Measurements from ENCODE around the gene OLA1.
"Not testable (repeated sequence)": the region's sequence is repeated elsewhere in the genome, so short reads cannot be mapped to it uniquely, and the experiment has no call there.

Gene OLA1

GRCh38 chr2:174248187-174248997 lies at the start of gene OLA1:
Gene OLA1 (minus strand): TSS chr2:174248532. CDS start chr2:174246815, 1,717 bp downstream.
- TF ChIP-seq CTCF (conservative IDR thresholded peaks at IDR 0.05): no peak
- H3K27ac ChIP-seq: peak within 1 kb of the TSS; percentile 90

- H3K27ac ChIP-seq: no peak overlapping the region
- TF ChIP-seq CTCF (conservative IDR thresholded peaks at IDR 0.05): no peak
These were observed 44.6 kb upstream of the OLA1 start for GRCh38 chr2:174292908-174293307.

GRCh38 chr2:174286172-174286571 lies 37.8 kb upstream of the OLA1 start:
- TF ChIP-seq CTCF (conservative IDR thresholded peaks at IDR 0.05): no peak
- H3K27ac ChIP-seq: no peak overlapping the region

GRCh38 chr2:174282441-174282840 lies 34.1 kb upstream of the OLA1 start:
- H3K27ac ChIP-seq: no peak overlapping the region
- no peak for TF ChIP-seq CTCF (conservative IDR thresholded peaks at IDR 0.05)

GRCh38 chr2:174281736-174282135 lies 33.4 kb upstream of the OLA1 start:
- no peak for TF ChIP-seq CTCF (conservative IDR thresholded peaks at IDR 0.05)
- no peak overlapping the region for H3K27ac ChIP-seq

- no peak overlapping the region for H3K27ac ChIP-seq
- TF ChIP-seq CTCF (conservative IDR thresholded peaks at IDR 0.05): no peak
These were observed 32.3 kb upstream of the OLA1 start for GRCh38 chr2:174280596-174280995.

- not testable (repeated sequence) for H3K27ac ChIP-seq
These were observed 21.9 kb upstream of the OLA1 start for GRCh38 chr2:174270263-174270662.

- TF ChIP-seq CTCF (conservative IDR thresholded peaks at IDR 0.05): no peak
- no peak overlapping the region for H3K27ac ChIP-seq
These were observed 18.0 kb upstream of the OLA1 start for GRCh38 chr2:174266288-174266687.
